Esophagus muscularis mucosa (tissue), 4 donors: ENCODE data around the gene LSM3.

Experiments used
- EP300 ChIP-seq: sonication (generic); formaldehyde crosslinking; IDR thresholded peaks from one replicate; pipeline ENCODE4 v1.6.1; 2017; ENCODE audit warnings: antibody characterized with exemption
- POLR2A ChIP-seq: fragments of 450-650 bp; IDR thresholded peaks from one replicate; pipeline ENCODE4 v1.6.1; 2017; ENCODE audit warnings: antibody characterized with exemption, moderate library complexity, mild to moderate bottlenecking, low read depth
- TF ChIP-seq, protein P1 (sequence below), 3 experiments: fragments of 200-600 bp in 2 of 3; fragments of 450-650 bp in 1 of 3; sonication (generic) in 2 of 3; IDR thresholded peaks; one replicate each; pipeline ENCODE4 v1.5.1; 2017 to 2019; ENCODE audit warnings: antibody characterized with exemption in 3 of 3, mild to moderate bottlenecking in 2 of 3, moderate library complexity in 1 of 3

DNA sequence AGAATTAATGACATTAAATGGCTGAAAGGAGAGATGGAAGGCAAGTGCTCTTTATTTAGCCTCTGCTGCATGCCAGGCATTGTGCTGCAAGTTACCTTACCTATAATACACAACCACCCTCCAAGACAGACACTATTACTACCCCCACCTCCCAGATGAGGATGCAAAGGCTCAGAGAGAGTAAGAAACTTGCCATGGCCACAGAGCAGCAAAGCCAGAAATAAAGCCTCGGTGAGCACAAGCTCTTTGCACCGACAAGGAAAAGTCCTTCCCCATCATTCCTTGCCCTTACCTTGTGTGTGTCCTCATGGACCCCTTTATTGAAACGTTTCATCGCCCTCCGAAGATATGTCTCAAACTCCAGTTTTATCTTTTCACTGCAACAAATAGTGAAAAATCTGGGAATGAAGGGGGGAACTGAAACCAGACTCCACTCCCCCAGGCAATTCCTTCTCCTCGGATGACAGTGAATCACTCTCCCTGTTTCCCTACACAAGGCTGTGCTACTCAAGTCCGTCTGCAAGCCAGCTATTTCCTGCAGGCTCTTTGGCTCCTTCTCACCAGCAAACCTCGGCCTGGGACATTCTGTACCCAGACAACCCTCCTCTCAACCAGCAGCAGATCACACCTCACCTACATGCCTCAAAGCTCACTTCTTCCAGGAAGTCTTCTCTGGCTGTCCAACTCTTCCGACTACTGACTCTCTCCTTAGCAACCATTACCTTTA lies 11.6 kb upstream of the LSM3 start:
- no peak for TF ChIP-seq POLR2A
- TF ChIP-seq EP300 = no peak
- TF ChIP-seq, protein P1, sequence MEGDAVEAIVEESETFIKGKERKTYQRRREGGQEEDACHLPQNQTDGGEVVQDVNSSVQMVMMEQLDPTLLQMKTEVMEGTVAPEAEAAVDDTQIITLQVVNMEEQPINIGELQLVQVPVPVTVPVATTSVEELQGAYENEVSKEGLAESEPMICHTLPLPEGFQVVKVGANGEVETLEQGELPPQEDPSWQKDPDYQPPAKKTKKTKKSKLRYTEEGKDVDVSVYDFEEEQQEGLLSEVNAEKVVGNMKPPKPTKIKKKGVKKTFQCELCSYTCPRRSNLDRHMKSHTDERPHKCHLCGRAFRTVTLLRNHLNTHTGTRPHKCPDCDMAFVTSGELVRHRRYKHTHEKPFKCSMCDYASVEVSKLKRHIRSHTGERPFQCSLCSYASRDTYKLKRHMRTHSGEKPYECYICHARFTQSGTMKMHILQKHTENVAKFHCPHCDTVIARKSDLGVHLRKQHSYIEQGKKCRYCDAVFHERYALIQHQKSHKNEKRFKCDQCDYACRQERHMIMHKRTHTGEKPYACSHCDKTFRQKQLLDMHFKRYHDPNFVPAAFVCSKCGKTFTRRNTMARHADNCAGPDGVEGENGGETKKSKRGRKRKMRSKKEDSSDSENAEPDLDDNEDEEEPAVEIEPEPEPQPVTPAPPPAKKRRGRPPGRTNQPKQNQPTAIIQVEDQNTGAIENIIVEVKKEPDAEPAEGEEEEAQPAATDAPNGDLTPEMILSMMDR (IDR thresholded peaks at IDR 0.05) = no peak
